H1 (cell line): ENCODE data around the gene INPP5A.

ENCODE experiments used
- ATF2 ChIP-seq: IDR thresholded peaks from 2 replicates; pipeline ENCODE4 v1.6.1; 2012; ENCODE audit warnings: low read length, inconsistent platforms
- CTCF ChIP-seq, 3 experiments: IDR thresholded peaks; 1 replicate in 2 of 3; 2 replicates in 1 of 3; pipeline versions ENCODE4 v1.5.1 to v1.6.1; 2011; ENCODE audit warnings: low read length in 3 of 3, mild to moderate bottlenecking in 3 of 3, inconsistent platforms in 2 of 3, low read depth in 1 of 3, moderate library complexity in 1 of 3; ENCODE audit not compliant: insufficient read depth in 1 of 3; ENCODE audit errors: control extremely low read depth in 1 of 3
- NRF1 ChIP-seq: IDR thresholded peaks from 2 replicates; pipeline ENCODE4 v1.6.1; 2011; ENCODE audit warnings: mild to moderate bottlenecking, low read depth, low read length, improper control_type of control experiment
- POLR2A ChIP-seq, 2 experiments: IDR thresholded peaks; 1 replicate in 1 of 2; 2 replicates in 1 of 2; pipeline ENCODE4 v1.6.1; 2011; ENCODE audit warnings: low read depth in 2 of 2, low read length in 2 of 2, mild to moderate bottlenecking in 2 of 2; ENCODE audit errors: control extremely low read depth in 1 of 2
- SIN3A ChIP-seq, 2 experiments: IDR thresholded peaks in 1 of 2; conservative IDR thresholded peaks in 1 of 2; 2 replicates each; pipeline ENCODE4 v1.6.1; 2011 to 2012; ENCODE audit warnings: low read length in 2 of 2, improper control_type of control experiment in 1 of 2, low read depth in 1 of 2, mild to moderate bottlenecking in 1 of 2
- TAF1 ChIP-seq: IDR thresholded peaks from 2 replicates; pipeline ENCODE4 v1.6.1; 2011; ENCODE audit warnings: mild to moderate bottlenecking, low read depth, low read length
- TBP ChIP-seq: IDR thresholded peaks from 2 replicates; pipeline ENCODE4 v1.6.1; 2011; ENCODE audit warnings: low read depth, low read length, improper control_type of control experiment

- no peak for TF ChIP-seq CTCF (IDR thresholded peaks at IDR 0.05; ENCODE audit: control extremely low read depth in 1 of 3, insufficient read depth in 1 of 3, low read depth in 1 of 3, low read length in 3 of 3)
- no peak for TF ChIP-seq TBP
- no peak for TF ChIP-seq ATF2
- TF ChIP-seq NRF1 = no peak
- TF ChIP-seq POLR2A (IDR thresholded peaks at IDR 0.05; ENCODE audit: control extremely low read depth in 1 of 2, low read depth in 2 of 2, low read length in 2 of 2) = no peak
- no peak for TF ChIP-seq SIN3A (conservative IDR thresholded peaks at IDR 0.05 in 1 of 2, IDR thresholded peaks at IDR 0.05 in 1 of 2; ENCODE audit: low read depth in 1 of 2, low read length in 2 of 2)
- no peak for TF ChIP-seq TAF1
These were observed 248.3 kb downstream of the INPP5A start, which contains the start of gene NKX6-2 for GRCh38 chr10:132785723-132786475.
